Tibial artery (tissue), 4 donors: Measurements from ENCODE around the gene MBTPS1.

Experiments used
- DNase-seq, 2 donors: peaks; one replicate each; pipeline ENCODE4 v3.0.0-alpha.2; 2019
- H3K27ac ChIP-seq, 2 donors: fragments of 200-600 bp; sonication (generic) in 1 of 2; 1 replicate in 1 of 2; 2 replicates in 1 of 2; pipeline ENCODE4 v1.5.1; 2018 to 2019; ENCODE audit warnings: mild to moderate bottlenecking in 1 of 2
- H3K27me3 ChIP-seq, 2 donors: fragments of 200-600 bp; sonication (generic) in 1 of 2; one replicate each; pipeline versions ENCODE4 v1.5.1 to v1.6.0; 2016 to 2019
- H3K36me3 ChIP-seq, 3 donors: fragments of 200-600 bp; sonication (generic) in 2 of 3; one replicate each; pipeline ENCODE4 v1.5.1; 2016 to 2019; ENCODE audit warnings: mild to moderate bottlenecking in 2 of 3
- H3K4me1 ChIP-seq, 4 donors: fragments of 200-600 bp; sonication (generic) in 2 of 4; 1 replicate in 3 of 4; 2 replicates in 1 of 4; pipeline ENCODE4 v1.5.1; 2016 to 2019
- H3K4me3 ChIP-seq, 2 donors: fragments of 200-600 bp; sonication (generic) in 1 of 2; 1 replicate in 1 of 2; 2 replicates in 1 of 2; pipeline ENCODE4 v1.5.1; 2018 to 2019; ENCODE audit warnings: mild to moderate bottlenecking in 2 of 2
- H3K9me3 ChIP-seq, 3 donors: fragments of 200-600 bp; sonication (generic) in 1 of 3; one replicate each; pipeline ENCODE4 v1.5.1; 2016 to 2019
- intact Hi-C: fragments of 100-400 bp; cut with DNase I; formaldehyde crosslinking; loops from one replicate; pipeline ENCODE4 v1.15.0; 2023; ENCODE audit warnings: low total_unique reads
- TF ChIP-seq, protein P1 (sequence below), 2 experiments: fragments of 200-600 bp in 1 of 2; fragments of 450-650 bp in 1 of 2; IDR thresholded peaks; one replicate each; pipeline ENCODE4 v1.5.1; 2017 to 2019; ENCODE audit warnings: antibody characterized with exemption in 2 of 2, mild to moderate bottlenecking in 1 of 2, moderate library complexity in 1 of 2

Gene MBTPS1

DNA sequence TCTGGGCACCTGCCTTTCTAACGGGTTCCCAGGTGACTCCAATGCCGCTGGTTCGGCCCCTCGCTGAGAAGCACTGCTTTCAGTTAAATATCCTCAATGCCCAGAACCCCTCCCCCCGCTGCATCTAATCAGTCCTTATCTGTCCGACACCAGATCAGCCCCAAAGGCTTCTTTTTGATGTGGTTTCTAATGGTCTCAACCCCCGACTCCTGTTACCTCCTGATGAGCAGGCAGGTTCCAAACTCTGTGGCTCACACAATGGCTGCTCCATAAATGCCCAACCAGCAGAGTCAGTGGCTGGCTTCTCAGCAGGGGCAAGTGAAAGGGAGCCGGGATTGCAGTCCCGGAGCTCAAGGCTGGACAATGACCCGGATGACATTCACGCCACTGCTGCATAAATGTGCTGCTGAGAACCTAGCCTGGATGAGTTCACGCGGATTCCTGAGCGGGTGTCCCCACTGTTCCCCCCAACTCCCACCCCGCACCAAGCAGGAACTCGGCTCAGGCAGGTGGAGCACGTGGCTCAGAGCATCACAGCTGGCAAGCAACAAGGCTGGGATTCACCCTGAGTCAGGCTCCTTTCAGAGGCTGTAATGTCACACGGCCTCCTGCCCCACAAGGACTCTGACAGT lies 73.1 kb downstream of the MBTPS1 start:
- Histone ChIP-seq H3K4me1 (no peaks in the 10 kb centered on the region), H3K27ac (no peak overlapping the region)
- TF ChIP-seq, protein P1, sequence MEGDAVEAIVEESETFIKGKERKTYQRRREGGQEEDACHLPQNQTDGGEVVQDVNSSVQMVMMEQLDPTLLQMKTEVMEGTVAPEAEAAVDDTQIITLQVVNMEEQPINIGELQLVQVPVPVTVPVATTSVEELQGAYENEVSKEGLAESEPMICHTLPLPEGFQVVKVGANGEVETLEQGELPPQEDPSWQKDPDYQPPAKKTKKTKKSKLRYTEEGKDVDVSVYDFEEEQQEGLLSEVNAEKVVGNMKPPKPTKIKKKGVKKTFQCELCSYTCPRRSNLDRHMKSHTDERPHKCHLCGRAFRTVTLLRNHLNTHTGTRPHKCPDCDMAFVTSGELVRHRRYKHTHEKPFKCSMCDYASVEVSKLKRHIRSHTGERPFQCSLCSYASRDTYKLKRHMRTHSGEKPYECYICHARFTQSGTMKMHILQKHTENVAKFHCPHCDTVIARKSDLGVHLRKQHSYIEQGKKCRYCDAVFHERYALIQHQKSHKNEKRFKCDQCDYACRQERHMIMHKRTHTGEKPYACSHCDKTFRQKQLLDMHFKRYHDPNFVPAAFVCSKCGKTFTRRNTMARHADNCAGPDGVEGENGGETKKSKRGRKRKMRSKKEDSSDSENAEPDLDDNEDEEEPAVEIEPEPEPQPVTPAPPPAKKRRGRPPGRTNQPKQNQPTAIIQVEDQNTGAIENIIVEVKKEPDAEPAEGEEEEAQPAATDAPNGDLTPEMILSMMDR (IDR thresholded peaks at IDR 0.05), result no peak

DNA sequence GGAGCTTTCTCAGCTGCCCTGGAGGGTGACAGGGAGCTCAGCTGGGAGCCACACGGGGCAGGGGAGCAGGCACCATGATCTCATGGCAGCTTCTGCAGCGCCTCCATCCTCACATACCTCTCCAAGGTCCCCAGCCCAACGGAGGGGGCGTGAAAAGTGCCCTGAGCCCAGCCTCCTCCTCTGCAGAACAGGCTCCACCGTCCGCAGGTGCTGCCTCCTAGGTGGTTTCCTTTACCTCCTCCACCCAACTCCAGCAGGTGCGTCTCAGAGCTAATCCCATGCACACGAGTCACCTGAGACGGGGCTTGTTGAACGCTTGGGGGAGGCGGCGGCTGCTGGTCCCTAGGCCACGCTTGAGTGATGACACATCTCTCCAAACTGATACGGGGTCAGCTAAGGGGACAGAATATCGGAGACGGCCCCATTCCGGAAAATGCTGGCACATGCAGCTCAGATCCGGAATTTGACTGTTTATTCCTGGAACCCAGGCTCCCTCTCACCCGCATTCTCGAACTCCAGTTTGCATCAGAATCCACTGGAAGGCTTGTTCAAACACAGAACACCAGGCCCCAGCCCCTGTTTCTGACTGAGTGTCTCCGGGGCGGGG lies 73.8 kb downstream of the MBTPS1 start:
- DNase-seq, result no peak

More for the DNA sequence above, 73.1 kb downstream of the MBTPS1 start:
- Histone ChIP-seq H3K9me3 (no peaks in the 10 kb centered on the region), H3K36me3 (peaks cover 0 to 11% (median 4%) of the 10 kb centered on the region in 3 donors), H3K27me3 (peaks cover 0 to 31% of the 10 kb centered on the region in 2 donors), H3K4me3 (no peak overlapping the region)
- intact Hi-C loops, result no loop called here
- no peak for DNase-seq

DNA sequence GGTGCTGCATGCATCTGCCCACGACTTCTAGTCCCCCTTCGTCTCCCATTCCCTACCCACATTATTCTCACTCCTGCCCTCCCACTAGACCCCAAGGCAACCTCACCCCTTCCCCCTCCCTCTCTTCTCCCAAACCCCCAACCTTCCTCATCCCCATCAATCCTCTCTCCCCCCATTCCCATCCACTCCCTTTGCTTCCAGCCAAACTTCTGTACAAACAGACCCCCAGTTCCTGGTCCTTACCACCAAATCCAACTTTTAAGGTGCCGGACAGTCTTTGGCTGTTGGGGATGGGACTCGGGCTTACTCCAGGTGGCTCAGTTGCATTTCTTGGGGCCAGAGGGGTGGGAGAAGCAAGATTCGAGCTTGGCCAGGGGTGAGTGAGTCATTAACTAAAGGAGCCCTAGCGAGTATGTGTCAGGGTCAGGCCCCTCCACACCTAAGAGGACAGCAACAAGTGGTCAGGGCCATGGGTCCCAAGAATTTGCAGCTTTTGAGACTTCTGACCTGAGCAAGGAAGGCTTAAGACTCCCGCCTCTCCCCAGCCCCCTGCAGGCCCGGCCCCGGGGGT lies 74.3 kb downstream of the MBTPS1 start, which contains the start of gene SLC38A8:
SLC38A8 (minus strand) TSS at position 488 of the 571 bp plus-strand sequence. CDS start 638 bp downstream, outside the sequence.
- no peaks in the 10 kb centered on the region for H3K9me3 ChIP-seq
- H3K4me1 ChIP-seq, result no peaks in the 10 kb centered on the region
- H3K27me3 ChIP-seq, result peaks cover 0 to 31% of the 10 kb centered on the region in 2 donors
- DNase-seq, result no peak
- TF ChIP-seq, protein P1 (IDR thresholded peaks at IDR 0.05), result no peak
- intact Hi-C loops, result no loop called here
- no peak within 1 kb of the TSS for H3K27ac ChIP-seq
- peaks cover 0 to 1% (median 0%) of the 10 kb centered on the region in 3 donors for H3K36me3 ChIP-seq
- H3K4me3 ChIP-seq, result no peak within 1 kb of the TSS

More for the DNA sequence above, 73.8 kb downstream of the MBTPS1 start:
- no peak overlapping the region for H3K4me3 ChIP-seq
- H3K27ac ChIP-seq, result no peak overlapping the region
- peaks cover 0 to 6% (median 0%) of the 10 kb centered on the region in 3 donors for H3K36me3 ChIP-seq
- H3K27me3 ChIP-seq, result peaks cover 0 to 31% of the 10 kb centered on the region in 2 donors
- H3K4me1 ChIP-seq, result no peaks in the 10 kb centered on the region
- intact Hi-C loops, result no loop called here
- TF ChIP-seq, protein P1 (IDR thresholded peaks at IDR 0.05), result no peak
- H3K9me3 ChIP-seq, result no peaks in the 10 kb centered on the region

DNA sequence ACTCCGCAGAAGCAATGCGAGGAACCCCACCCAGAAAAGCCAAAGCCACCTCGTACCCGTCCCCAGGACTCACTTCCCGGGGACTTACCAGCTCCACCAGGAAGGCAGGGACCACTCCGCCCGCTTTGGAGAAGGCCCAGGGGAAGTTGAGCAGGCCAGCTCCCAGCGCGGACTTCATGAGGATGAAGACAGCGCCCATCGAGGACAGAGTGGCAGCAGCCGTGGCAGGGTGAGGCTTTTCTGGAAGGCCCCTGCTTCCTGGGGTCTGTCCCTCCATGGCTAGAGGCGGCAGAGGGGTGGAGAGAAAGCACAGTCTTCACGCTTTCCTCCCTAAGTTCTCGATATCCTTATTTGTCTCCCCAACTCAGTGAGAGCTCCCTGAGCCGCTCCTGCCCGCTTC lies 74.9 kb downstream of the MBTPS1 start:
- no peak overlapping the region for H3K27ac ChIP-seq
- TF ChIP-seq, protein P1 (IDR thresholded peaks at IDR 0.05), result no peak
- H3K4me3 ChIP-seq, result no peak overlapping the region
- no peaks in the 10 kb centered on the region for H3K36me3 ChIP-seq
- H3K4me1 ChIP-seq, result no peaks in the 10 kb centered on the region
- H3K27me3 ChIP-seq, result peaks cover 0 to 34% of the 10 kb centered on the region in 2 donors
- DNase-seq, result no peak
- intact Hi-C loops, result no loop called here
- H3K9me3 ChIP-seq, result no peaks in the 10 kb centered on the region

DNA sequence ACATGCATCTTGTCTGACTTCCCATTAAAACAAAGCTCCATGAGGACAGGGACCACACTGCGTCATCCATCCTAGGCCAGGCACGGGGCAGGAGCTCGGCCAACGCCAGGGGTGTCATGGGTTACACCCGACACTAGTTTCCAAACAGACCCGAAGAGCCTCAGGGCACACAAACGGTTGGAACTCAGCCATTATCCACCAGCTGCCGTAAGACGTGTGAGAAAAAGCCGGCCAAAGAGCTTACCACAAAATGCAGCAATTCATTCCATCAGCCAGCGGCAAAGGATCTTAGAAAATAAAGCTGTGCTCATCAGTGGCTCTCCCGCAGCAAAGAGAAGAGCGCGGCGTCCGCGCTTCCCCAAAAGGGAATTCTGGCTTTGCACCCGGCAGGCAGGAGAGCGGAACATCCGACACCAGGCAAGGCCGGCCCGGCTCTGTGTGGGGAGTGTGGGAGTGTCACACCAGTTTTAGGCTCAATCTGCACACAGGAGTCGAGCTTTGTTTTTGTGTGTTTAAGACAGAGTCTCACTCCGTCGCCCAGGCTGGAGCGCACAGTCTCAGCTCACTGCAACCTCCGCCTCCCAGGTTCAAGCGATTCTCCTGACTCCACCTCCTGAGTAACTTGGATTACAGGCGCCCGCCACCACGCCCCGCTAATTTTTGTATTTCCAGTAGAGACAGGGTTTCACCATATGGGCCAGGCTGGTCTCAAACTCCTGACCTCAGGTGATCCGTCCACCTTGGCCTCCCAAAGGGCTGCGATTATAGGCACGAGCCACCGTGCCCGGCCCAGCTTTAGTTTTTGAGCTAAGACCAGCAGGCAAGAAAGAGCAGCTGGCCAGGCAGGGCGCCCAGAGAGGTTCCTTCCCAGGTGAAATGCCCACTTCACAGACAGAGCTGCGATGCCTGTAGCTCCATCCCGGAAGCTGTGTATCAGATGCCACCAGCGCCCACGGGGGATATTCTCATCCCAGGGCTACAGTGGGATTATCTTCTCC lies 75.6 kb downstream of the MBTPS1 start:
- H3K9me3 ChIP-seq, result peaks cover 0 to 7% (median 7%) of the 10 kb centered on the region in 3 donors
- H3K27ac ChIP-seq, result no peak overlapping the region
- no peaks in the 10 kb centered on the region for H3K4me1 ChIP-seq
- no peak for DNase-seq
- TF ChIP-seq, protein P1 (IDR thresholded peaks at IDR 0.05), result no peak
- intact Hi-C loops, result no loop called here
- no peaks in the 10 kb centered on the region for H3K36me3 ChIP-seq
- peaks cover 0 to 37% of the 10 kb centered on the region in 2 donors for H3K27me3 ChIP-seq
- H3K4me3 ChIP-seq, result no peak overlapping the region
